B cell (primary cell): ENCODE measurements around the gene NREP. TPM values are rescaled to one million over a fixed set of nuclear protein-coding genes. Genes with fewer than 3 reads are reported as not detected.

ENCODE experiments used
- ATAC-seq: fragments of 200-7000 bp; cut with Tn5 transposase; one replicate; pipeline ENCODE4 v1.10.0; 2021; ENCODE audit warnings: low read depth, mild to moderate bottlenecking, moderate number of reproducible peaks, moderate library complexity
- CTCF ChIA-PET: fragments of 350-600 bp; sonication (Branson Sonifier 250); formaldehyde crosslinking; loops from one replicate; lab custom pipeline; 2021; ENCODE audit warnings: antibody characterized with exemption, inconsistent platforms; lab: Charles Lee
- POLR2A ChIA-PET: fragments of 350-600 bp; sonication (Branson Sonifier 250); formaldehyde crosslinking; loops from one replicate; lab custom pipeline; 2021; ENCODE audit warnings: antibody characterized with exemption; lab: Charles Lee
- DNase-seq: peaks from one replicate; pipeline ENCODE4 v3.0.0; 2013
- H2AFZ ChIP-seq: 2 replicates; pipeline ENCODE4 v1.6.1; 2012; ENCODE audit warnings: mild to moderate bottlenecking, low read depth, low read length; ENCODE audit not compliant: insufficient read depth, poor library complexity, severe bottlenecking
- H3K27ac ChIP-seq, 2 donors: 1 replicate in 1 of 2; 2 replicates in 1 of 2; pipeline ENCODE4 v1.5.1; 2012 to 2013; ENCODE audit warnings: low read length in 2 of 2, mild to moderate bottlenecking in 2 of 2, moderate library complexity in 1 of 2
- H3K27me3 ChIP-seq, 4 experiments: fragments of 200-600 bp in 1 of 4; sonication (generic) in 1 of 4; replicated peaks in 1 of 4; 1 replicate in 2 of 4; 2 replicates in 2 of 4; pipeline versions ENCODE4 v1.6.1 to v1.7.0; 2013 to 2016; ENCODE audit warnings: low read length in 3 of 4, mild to moderate bottlenecking in 2 of 4, mixed read lengths in 1 of 4, moderate library complexity in 1 of 4; ENCODE audit not compliant: insufficient read depth in 4 of 4, control insufficient read depth in 3 of 4; ENCODE audit errors: control extremely low read depth in 1 of 4
- H3K36me3 ChIP-seq, 2 experiments: replicated peaks in 1 of 2; 1 replicate in 1 of 2; 2 replicates in 1 of 2; pipeline versions ENCODE4 v1.6.1 to v1.7.1; 2013; ENCODE audit warnings: low read length in 1 of 2; ENCODE audit not compliant: insufficient read depth in 2 of 2, control insufficient read depth in 1 of 2; ENCODE audit errors: control extremely low read depth in 1 of 2, extremely low read depth in 1 of 2
- H3K4me1 ChIP-seq, 2 donors: fragments of 200-600 bp in 1 of 2; sonication (generic) in 1 of 2; 1 replicate in 1 of 2; 2 replicates in 1 of 2; pipeline versions ENCODE4 v1.5.1 to v1.6.1; 2013 to 2017; ENCODE audit warnings: low read length in 2 of 2; ENCODE audit not compliant: control insufficient read depth in 2 of 2, insufficient read depth in 2 of 2
- H3K4me2 ChIP-seq: replicated peaks from 2 replicates; pipeline ENCODE3; 2012; ENCODE audit warnings: mild to moderate bottlenecking, low read depth, low read length; ENCODE audit not compliant: poor library complexity, severe bottlenecking
- H3K4me3 ChIP-seq, 5 experiments: fragments of 200-600 bp in 1 of 5; sonication (generic) in 1 of 5; 1 replicate in 3 of 5; 2 replicates in 2 of 5; pipeline versions ENCODE4 v1.5.1 to v1.7.0; 2011 to 2016; ENCODE audit warnings: low read length in 4 of 5, mild to moderate bottlenecking in 4 of 5, low read depth in 2 of 5, control low read depth in 1 of 5, moderate library complexity in 1 of 5; ENCODE audit not compliant: insufficient read depth in 1 of 5; ENCODE audit errors: control extremely low read depth in 1 of 5, extremely low read depth in 1 of 5
- H3K79me2 ChIP-seq: fragments of 200-600 bp; sonication (generic); one replicate; pipeline ENCODE4 v1.6.0; 2016; ENCODE audit warnings: low read length; ENCODE audit not compliant: control insufficient read depth, insufficient read depth
- H3K9ac ChIP-seq: fragments of 200-600 bp; sonication (generic); 2 replicates; pipeline ENCODE4 v1.6.1; 2017; ENCODE audit warnings: mild to moderate bottlenecking, low read length, moderate library complexity
- H3K9me3 ChIP-seq, 3 donors: one replicate each; pipeline versions ENCODE4 v1.6.1 to v1.7.1; 2013; ENCODE audit warnings: low read length in 2 of 3; ENCODE audit not compliant: control insufficient read depth in 2 of 3, insufficient read depth in 1 of 3; ENCODE audit errors: control extremely low read depth in 1 of 3
- H4K20me1 ChIP-seq: 2 replicates; pipeline ENCODE4 v1.6.0; 2012; ENCODE audit warnings: mild to moderate bottlenecking, low read length; ENCODE audit not compliant: insufficient read depth, control insufficient read depth, poor library complexity, severe bottlenecking
- H3K27ac Mint-ChIP-seq: one replicate; pipeline ENCODE4 v1.8.0; 2021; ENCODE audit warnings: mixed read lengths
- H3K27me3 Mint-ChIP-seq: one replicate; pipeline ENCODE4 v1.8.0; 2021; ENCODE audit warnings: mixed read lengths
- H3K4me1 Mint-ChIP-seq: one replicate; pipeline ENCODE4 v1.8.0; 2021; ENCODE audit warnings: mixed read lengths
- H3K4me3 Mint-ChIP-seq: one replicate; pipeline ENCODE4 v1.8.0; 2021; ENCODE audit warnings: mixed read lengths
- H3K9me3 Mint-ChIP-seq: one replicate; pipeline ENCODE4 v1.8.0; 2022; ENCODE audit warnings: mixed read lengths; ENCODE audit not compliant: insufficient read depth
- CTCF ChIP-seq: fragments of 200-600 bp; IDR thresholded peaks from one replicate; pipeline ENCODE4 v1.8.0; 2022; ENCODE audit warnings: antibody characterized with exemption, mild to moderate bottlenecking
- EZH2 ChIP-seq: IDR thresholded peaks from 2 replicates; pipeline ENCODE4 v1.6.1; 2012; ENCODE audit warnings: borderline replicate concordance, low read depth, mild to moderate bottlenecking, moderate library complexity, low read length; ENCODE audit not compliant: insufficient read depth, poor library complexity, severe bottlenecking
- WGBS: methylation state at CpG from one replicate; pipeline ENCODE4 v1.1.5; 2013; ENCODE audit warnings: missing lambda C conversion rate; ENCODE audit not compliant: insufficient coverage; 5-methylcytosine and 5-hydroxymethylcytosine counted together
- intact Hi-C: fragments of 100-400 bp; cut with micrococcal nuclease; formaldehyde crosslinking; loops from one replicate; pipeline ENCODE4 v1.10.0; 2022
- polyA plus RNA-seq: library from polyadenylated mRNA; depleted of rRNA; stranded (reverse); fragments of >200 nt; gene quantifications from 2 replicates; pipeline ENCODE4 v1.2.3, GENCODE V29; 2012
- total RNA-seq, 2 donors: library from RNA; stranded (reverse); fragments of 120-200 nt in 1 of 2; gene quantifications; 1 replicate in 1 of 2; 2 replicates in 1 of 2; pipeline versions ENCODE4 v1.2.3 to v1.2.4, GENCODE V29; 2013 to 2022

NREP gene
- total and polyA plus RNA-seq, 2 donors (not counting 1 experiment from before 2014, with no cell fraction given), result 6.7 to 17.0 TPM

- CTCF ChIA-PET, result no interaction called here
Observed at GRCh38 chr5:111749303-111750026, 7.5 kb downstream of the NREP start.

More at GRCh38 chr5:111749303-111750026, 7.5 kb downstream of the NREP start:
- POLR2A ChIA-PET, result interaction anchor here (0.5 kb wide), 1 partner anchor 517 kb away, joined by 4 read pairs; no protein-coding TSS in a partner anchor
- no peak for ATAC-seq
- no peak overlapping the region for H3K27ac Mint-ChIP-seq
- no peaks in the 10 kb centered on the region for H3K27me3 Mint-ChIP-seq
- Histone ChIP-seq H3K79me2 (no peaks in the 10 kb centered on the region), H3K4me3 (no peak overlapping the region), H3K9ac (no peak overlapping the region), H3K27ac (no peak overlapping the region), H3K27me3 (no peaks in the 10 kb centered on the region), H3K4me2 (no peak overlapping the region), H3K9me3 (no peaks in the 10 kb centered on the region), H2AFZ (no peak overlapping the region), H4K20me1 (no peaks in the 10 kb centered on the region), H3K36me3 (no peaks in the 10 kb centered on the region), H3K4me1 (no peaks in the 10 kb centered on the region)
- DNase-seq, result no peak
- no peak for TF ChIP-seq CTCF
- no peak for TF ChIP-seq EZH2
- H3K4me1 Mint-ChIP-seq, result no peaks in the 10 kb centered on the region
- H3K4me3 Mint-ChIP-seq, result no peak overlapping the region
- intact Hi-C loops, result no loop called here
- 100% methylated on average over 3 of the region's 5 CpGs for WGBS
- no peaks in the 10 kb centered on the region for H3K9me3 Mint-ChIP-seq
